Endothelial cell of umbilical vein (primary cell): ENCODE data around the gene CDR2L. TPM values are rescaled to one million over a fixed set of nuclear protein-coding genes. Genes with fewer than 3 reads are reported as not detected.

Source experiments
- Bru-seq: library from RNA; stranded (reverse); fragments of 400-500 nt; gene quantifications from one replicate; lab custom pipeline; 2021; lab: Mats Ljungman, UMichigan
- BruChase-seq, 2 experiments: library from RNA; stranded (reverse); fragments of 400-500 nt; gene quantifications; one replicate each; lab custom pipeline; 2021; lab: Mats Ljungman, UMichigan
- BruUV-seq: library from RNA; stranded (reverse); fragments of 400-500 nt; replicated peaks from 2 replicates; lab custom pipeline; 2021; lab: Mats Ljungman, UMichigan
- CTCF ChIA-PET: fragments of 300-600, 350-600 bp; sonication (Branson Sonifier 250); formaldehyde crosslinking; loops from one replicate; lab custom pipeline; 2021; ENCODE audit warnings: antibody characterized with exemption, inconsistent platforms; lab: Charles Lee
- POLR2A ChIA-PET: fragments of 300-600, 350-600 bp; sonication (Branson Sonifier 250); formaldehyde crosslinking; loops from one replicate; lab custom pipeline; 2021; ENCODE audit warnings: antibody characterized with exemption, inconsistent platforms; lab: Charles Lee
- DNase-seq: peaks from one replicate; pipeline ENCODE4 v3.0.0-alpha.2; 2011; ENCODE audit warnings: low read depth, low spot score
- FAIRE-seq: peaks from 2 replicates; lab custom pipeline; 2011; peaks lifted over from hg19 to GRCh38; lab: Jason Lieb, UNC
- H2AFZ ChIP-seq: 2 replicates; pipeline ENCODE4 v1.6.0; 2012; ENCODE audit warnings: low read depth, low read length, control low read depth, inconsistent platforms
- H3K27ac ChIP-seq: 2 replicates; pipeline ENCODE4 v1.5.1; 2011; ENCODE audit warnings: low read depth, mild to moderate bottlenecking, control low read depth, low read length, moderate library complexity; ENCODE audit not compliant: insufficient read depth
- H3K27me3 ChIP-seq, 2 experiments: 2 replicates each; pipeline versions ENCODE4 v1.6.0 to v1.6.1; 2011; ENCODE audit warnings: low read length in 2 of 2, mixed read lengths in 1 of 2; ENCODE audit not compliant: control insufficient read depth in 2 of 2, insufficient read depth in 2 of 2
- H3K36me3 ChIP-seq, 2 experiments: 2 replicates in 1 of 2; 3 replicates in 1 of 2; pipeline ENCODE4 v1.5.1; 2011; ENCODE audit warnings: low read length in 2 of 2, mild to moderate bottlenecking in 1 of 2, moderate library complexity in 1 of 2; ENCODE audit not compliant: control insufficient read depth in 2 of 2, insufficient read depth in 2 of 2; ENCODE audit errors: extremely low read depth in 1 of 2
- H3K4me1 ChIP-seq: 3 replicates; pipeline ENCODE4 v1.5.1; 2011; ENCODE audit warnings: mild to moderate bottlenecking, low read length; ENCODE audit not compliant: control insufficient read depth, insufficient read depth; ENCODE audit errors: extremely low read depth
- H3K4me2 ChIP-seq: 2 replicates; pipeline ENCODE4 v1.6.1; 2011; ENCODE audit warnings: low read length, control low read depth, mixed read lengths; ENCODE audit not compliant: insufficient read depth
- H3K4me3 ChIP-seq, 3 experiments: fragments of 200-600 bp in 1 of 3; sonication (generic), shearing (Covaris generic) in 1 of 3; replicated peaks in 1 of 3; 2 replicates each; pipeline ENCODE4 v1.5.1; 2011 to 2016; ENCODE audit warnings: control low read depth in 3 of 3, low read length in 3 of 3, mild to moderate bottlenecking in 2 of 3, inconsistent platforms in 1 of 3, low read depth in 1 of 3, moderate library complexity in 1 of 3; ENCODE audit not compliant: insufficient read depth in 1 of 3
- H3K79me2 ChIP-seq: 2 replicates; pipeline ENCODE4 v1.6.0; 2012; ENCODE audit warnings: low read length, inconsistent platforms; ENCODE audit not compliant: control insufficient read depth, insufficient read depth
- H3K9ac ChIP-seq: replicated peaks from 2 replicates; pipeline ENCODE3; 2011; ENCODE audit warnings: low read length, control low read depth; ENCODE audit not compliant: insufficient read depth; ENCODE audit errors: extremely low read depth
- H3K9me1 ChIP-seq: replicated peaks from 3 replicates; pipeline ENCODE4 v1.6.0; 2011; ENCODE audit warnings: mild to moderate bottlenecking, low read length; ENCODE audit not compliant: control insufficient read depth, insufficient read depth; ENCODE audit errors: extremely low read depth
- H3K9me3 ChIP-seq: replicated peaks from 2 replicates; pipeline ENCODE4 v1.5.1; 2012; ENCODE audit warnings: low read length, inconsistent platforms; ENCODE audit not compliant: control insufficient read depth, insufficient read depth
- H4K20me1 ChIP-seq: replicated peaks from 2 replicates; pipeline ENCODE3; 2011; ENCODE audit warnings: mild to moderate bottlenecking, low read length; ENCODE audit not compliant: control insufficient read depth, insufficient read depth; ENCODE audit errors: extremely low read depth
- JUN ChIP-seq: IDR thresholded peaks from 2 replicates; pipeline ENCODE4 v1.6.1; 2011; ENCODE audit warnings: borderline replicate concordance, low read depth; ENCODE audit not compliant: insufficient read length, insufficient read depth
- MAX ChIP-seq: IDR thresholded peaks from 2 replicates; pipeline ENCODE4 v1.6.1; 2011; ENCODE audit not compliant: insufficient read depth, insufficient read length
- POLR2A ChIP-seq: IDR thresholded peaks from 2 replicates; pipeline ENCODE4 v1.6.1; 2012; ENCODE audit warnings: low read depth, mild to moderate bottlenecking, control low read depth, low read length
- POLR2AphosphoS5 ChIP-seq: IDR thresholded peaks from 2 replicates; pipeline ENCODE4 v1.6.1; 2012; ENCODE audit warnings: low read depth, mild to moderate bottlenecking, control low read depth, low read length, moderate library complexity; ENCODE audit not compliant: insufficient read depth
- dilution Hi-C: fragments of 300-500 bp; cut with MboI; formaldehyde crosslinking; loops from one replicate; pipeline ENCODE4 v1.15.0; 2019; ENCODE audit warnings: low sequenced_read_pairs; ENCODE audit not compliant: extremely low pct_ligation_motif_present
- intact Hi-C: fragments of 100-400 bp; cut with micrococcal nuclease; formaldehyde crosslinking; loops from one replicate; pipeline ENCODE4 v1.10.0; 2022
- long read RNA-seq: library from polyadenylated mRNA; stranded (forward); transcript quantifications from one replicate; pipeline ENCODE4 v2.0.0, GENCODE V29; 2021
- polyA minus RNA-seq, 3 experiments: library from RNA; depleted of rRNA, polyadenylated mRNA; stranded (reverse); fragments of >200 nt; gene quantifications; 1 replicate in 1 of 3; 2 replicates in 2 of 3; pipeline ENCODE4 v1.2.3, GENCODE V29; 2011
- polyA plus RNA-seq, 4 experiments: library from polyadenylated mRNA; depleted of rRNA in 3 of 4; stranded (reverse) in 3 of 4; unstranded in 1 of 4; fragments of >200 nt; gene quantifications; 2 replicates each; pipeline versions ENCODE4 v1.2.1 to v1.2.3, GENCODE V29; 2011 to 2012; ENCODE audit warnings: missing spikeins in 1 of 4
- total RNA-seq: library from RNA; stranded (reverse); gene quantifications from 2 replicates; pipeline ENCODE4 v1.2.3, GENCODE V29; 2021

Gene CDR2L
- total RNA-seq (34.9 and 36.7 TPM in 2 replicates), polyA plus RNA-seq (22.2 and 23.1 TPM in 2 replicates), polyA minus RNA-seq (11.0 and 14.0 TPM in 2 replicates), Bru-seq, nascent RNA (percentile 54 among the genes with signal in this experiment), BruChase-seq, experiment 1, labeled RNA remaining after a 6-hour chase (percentile 76 among the genes with signal in this experiment), BruChase-seq, experiment 2, labeled RNA remaining after a 2-hour chase (percentile 62 among the genes with signal in this experiment)
- polyA plus RNA-seq (2011; cell fraction: cytosol; rRNA removed): 19.2 and 23.1 TPM in 2 replicates
- polyA plus RNA-seq (2011; cell fraction: nucleus; rRNA removed): 12.2 and 12.8 TPM in 2 replicates
- 19.8 and 30.3 TPM in 2 replicates for polyA plus RNA-seq (2012)
- polyA minus RNA-seq (2011; cell fraction: cytosol; rRNA and poly(A)+ RNA removed): 16.8 TPM
- polyA minus RNA-seq (2011; cell fraction: nucleus; rRNA and poly(A)+ RNA removed): 3.5 and 5.6 TPM in 2 replicates
- long read RNA-seq, transcript CDR2L-201 (5 exons, 3,536 nt): major isoform, 7 of 40 reads
- long read RNA-seq, partial matches to known transcripts: 1 of 40 reads
- long read RNA-seq, other reads (novel, unspliced or antisense): 32 of 40 reads

- TF ChIP-seq POLR2AphosphoS5 (peak; percentile 72), JUN (no peak), MAX (no peak), POLR2A (peak; percentile 52)
- dilution Hi-C loops: no loop called here
- no peaks in the 10 kb centered on the region for H3K9me1 ChIP-seq
- peak within 1 kb of the TSS; percentile 88 for H2AFZ ChIP-seq
- H3K9ac ChIP-seq: peak within 1 kb of the TSS; percentile 96
- intact Hi-C loops: no loop called here
- H3K9me3 ChIP-seq: no peaks in the 10 kb centered on the region
- POLR2A ChIA-PET: interaction anchor here (1.6 to 2.3 kb wide), 3 partner anchors 15 to 115 kb away, joined by 3 to 17 read pairs (median 8); partner anchors contain the start of genes FDXR, HID1 and MRPL58
- H3K79me2 ChIP-seq: peaks cover 19% of the 10 kb centered on the region
- no peaks in the 10 kb centered on the region for H3K36me3 ChIP-seq
- no peaks in the 10 kb centered on the region for H4K20me1 ChIP-seq
- peak within 1 kb of the TSS; percentile 84 for H3K4me2 ChIP-seq
- no TSS peak for BruUV-seq
- FAIRE-seq: peak; percentile 94
- CTCF ChIA-PET: interaction anchor here (0.6 to 2.9 kb wide), 14 partner anchors 13 to 214 kb away, joined by 3 to 33 read pairs (median 7); partner anchors contain the start of genes HID1 and MRPL58
- H3K27me3 ChIP-seq: no peaks in the 10 kb centered on the region
- peak; percentile 95 for DNase-seq
- peaks cover 12% of the 10 kb centered on the region for H3K4me1 ChIP-seq
- H3K27ac ChIP-seq: peak within 1 kb of the TSS; percentile 93
- H3K4me3 ChIP-seq: peak within 1 kb of the TSS; percentile 47 to 89 (median 67)
These were observed at the start of gene CDR2L for GRCh38 chr17:74987418-74987908. TSS of gene CDR2L (plus strand) at chr17:74987632. CDS start at chr17:74988044, 412 bp downstream.
